WTC11 (cell line): ENCODE data around the gene CYSTM1. TPM values are rescaled to one million over a fixed set of nuclear protein-coding genes. Genes with fewer than 3 reads are reported as not detected.

Source experiments
- ATAC-seq: fragments of 200-7000 bp; cut with Tn5 transposase; 2 replicates; pipeline ENCODE4 v1.10.0; 2021; ENCODE audit warnings: mild to moderate bottlenecking, moderate library complexity
- CTCF ChIA-PET: fragments of 300-600 bp; sonication (Branson Sonifier 250); formaldehyde crosslinking; loops from one replicate; lab custom pipeline; 2021; ENCODE audit warnings: antibody characterized with exemption; lab: Charles Lee
- POLR2A ChIA-PET: fragments of 350-600 bp; sonication (Branson Sonifier 250); formaldehyde crosslinking; loops from one replicate; lab custom pipeline; 2021; ENCODE audit warnings: antibody characterized with exemption; lab: Charles Lee
- DNase-seq: peaks from one replicate; pipeline ENCODE4 v3.0.0; 2021; ENCODE audit warnings: low spot score
- H3K27ac Mint-ChIP-seq: 2 replicates; pipeline ENCODE4 v1.8.0; 2021; ENCODE audit warnings: mixed read lengths
- H3K27me3 Mint-ChIP-seq: 2 replicates; pipeline ENCODE4 v1.8.0; 2021; ENCODE audit warnings: low read depth, mild to moderate bottlenecking, moderate library complexity, mixed read lengths
- H3K36me3 Mint-ChIP-seq: 2 replicates; pipeline ENCODE4 v1.8.0; 2021; ENCODE audit warnings: mixed read lengths
- H3K4me1 Mint-ChIP-seq: 2 replicates; pipeline ENCODE4 v1.8.0; 2022; ENCODE audit warnings: mixed read lengths
- H3K4me3 Mint-ChIP-seq: 2 replicates; pipeline ENCODE4 v1.8.0; 2021; ENCODE audit warnings: mild to moderate bottlenecking, moderate library complexity, mixed read lengths
- H3K9me3 Mint-ChIP-seq: 2 replicates; pipeline ENCODE4 v1.8.0; 2021; ENCODE audit warnings: mixed read lengths
- ATF2 ChIP-seq: sonication (generic); formaldehyde crosslinking; IDR thresholded peaks from 2 replicates; pipeline ENCODE4 v1.8.1; 2022; ENCODE audit warnings: low read depth, missing genetic modification reagents, borderline replicate concordance
- CDX4 ChIP-seq: fragments of 250-450 bp; sonication (Bioruptor Pico); IDR thresholded peaks from 2 replicates; pipeline ENCODE4 v1.9.0; 2021; ENCODE audit warnings: moderate library complexity, mild to moderate bottlenecking, inconsistent platforms, borderline replicate concordance
- CTCF ChIP-seq: fragments of 200-600 bp; IDR thresholded peaks from 2 replicates; pipeline ENCODE4 v1.8.0; 2022; ENCODE audit warnings: antibody characterized with exemption
- E2F4 ChIP-seq: sonication (generic); formaldehyde crosslinking; IDR thresholded peaks from 2 replicates; pipeline ENCODE4 v1.8.1; 2022; ENCODE audit warnings: low read depth, mild to moderate bottlenecking, moderate library complexity, missing genetic modification reagents, borderline replicate concordance
- E2F5 ChIP-seq: sonication (generic); formaldehyde crosslinking; IDR thresholded peaks from 2 replicates; pipeline ENCODE4 v1.8.1; 2022; ENCODE audit warnings: mild to moderate bottlenecking, moderate library complexity, missing genetic modification reagents
- ESRRA ChIP-seq: sonication (generic); formaldehyde crosslinking; IDR thresholded peaks from 2 replicates; pipeline ENCODE4 v1.8.1; 2022; ENCODE audit warnings: mild to moderate bottlenecking, missing genetic modification reagents, borderline replicate concordance
- GRHL2 ChIP-seq: fragments of 250-450 bp; sonication (Bioruptor Pico); IDR thresholded peaks from 2 replicates; pipeline ENCODE4 v1.8.0; 2022; ENCODE audit warnings: mild to moderate bottlenecking, moderate library complexity; ENCODE audit not compliant: insufficient replicate concordance, severe bottlenecking
- GTF2I ChIP-seq: fragments of 250-450 bp; sonication (Bioruptor Pico); conservative IDR thresholded peaks from 2 replicates; pipeline ENCODE4 v1.4.0; 2021; ENCODE audit warnings: mild to moderate bottlenecking
- JAZF1 ChIP-seq: fragments of 250-450 bp; sonication (Bioruptor Pico); IDR thresholded peaks from 2 replicates; pipeline ENCODE4 v1.9.0; 2021; ENCODE audit warnings: moderate library complexity, mild to moderate bottlenecking, inconsistent platforms
- MLX ChIP-seq: sonication (generic); formaldehyde crosslinking; IDR thresholded peaks from 2 replicates; pipeline ENCODE4 v1.8.1; 2023; ENCODE audit warnings: mild to moderate bottlenecking, missing genetic modification reagents, moderate library complexity
- NR1H2 ChIP-seq: sonication (generic); formaldehyde crosslinking; IDR thresholded peaks from 2 replicates; pipeline ENCODE4 v1.9.0; 2021; ENCODE audit warnings: mild to moderate bottlenecking, moderate library complexity, missing genetic modification reagents
- NR2C2 ChIP-seq: sonication (generic); formaldehyde crosslinking; IDR thresholded peaks from 2 replicates; pipeline ENCODE4 v1.8.0; 2022; ENCODE audit warnings: mild to moderate bottlenecking, missing genetic modification reagents
- PREB ChIP-seq: sonication (generic); formaldehyde crosslinking; IDR thresholded peaks from 2 replicates; pipeline ENCODE4 v1.8.1; 2022; ENCODE audit warnings: mild to moderate bottlenecking, missing genetic modification reagents, moderate library complexity, borderline replicate concordance
- SMAD4 ChIP-seq: sonication (generic); formaldehyde crosslinking; IDR thresholded peaks from 2 replicates; pipeline ENCODE4 v1.8.0; 2022; ENCODE audit warnings: mild to moderate bottlenecking, missing genetic modification reagents
- TEAD1 ChIP-seq: sonication (generic); formaldehyde crosslinking; IDR thresholded peaks from 2 replicates; pipeline ENCODE4 v1.8.0; 2022; ENCODE audit warnings: mild to moderate bottlenecking, missing genetic modification reagents
- ZNF121 ChIP-seq: sonication (generic); formaldehyde crosslinking; IDR thresholded peaks from 2 replicates; pipeline ENCODE4 v1.8.0; 2023; ENCODE audit warnings: missing genetic modification reagents
- ZNF219 ChIP-seq: sonication (generic); formaldehyde crosslinking; IDR thresholded peaks from 2 replicates; pipeline ENCODE4 v1.8.0; 2023; ENCODE audit warnings: missing genetic modification reagents, mild to moderate bottlenecking, borderline replicate concordance
- ZNF317 ChIP-seq: sonication (generic); formaldehyde crosslinking; IDR thresholded peaks from 2 replicates; pipeline ENCODE4 v1.8.1; 2023; ENCODE audit warnings: low read depth, mild to moderate bottlenecking, moderate library complexity, missing genetic modification reagents, borderline replicate concordance
- ZNF425 ChIP-seq: fragments of 250-450 bp; sonication (Bioruptor Pico); conservative IDR thresholded peaks from 2 replicates; pipeline ENCODE4 v1.9.0; 2021; ENCODE audit warnings: mild to moderate bottlenecking
- ZNF512 ChIP-seq: sonication (generic); formaldehyde crosslinking; IDR thresholded peaks from 2 replicates; pipeline ENCODE4 v1.8.1; 2022; ENCODE audit warnings: missing genetic modification reagents, borderline replicate concordance
- total RNA-seq: library from RNA; stranded (reverse); gene quantifications from 3 replicates; pipeline ENCODE4 v1.2.3, GENCODE V29; 2021

The CYSTM1 gene
- total RNA-seq, 1 experiment from 2014 or later: 29.3 TPM

- no peak overlapping the region for H3K27ac Mint-ChIP-seq
- H3K4me3 Mint-ChIP-seq: no peak overlapping the region
- H3K27me3 Mint-ChIP-seq: no peaks in the 10 kb centered on the region
- H3K9me3 Mint-ChIP-seq: no peaks in the 10 kb centered on the region
- POLR2A ChIA-PET: interaction anchor here (0.7 kb wide), 1 partner anchor 49 kb away, joined by 4 read pairs; no protein-coding TSS in a partner anchor
- H3K36me3 Mint-ChIP-seq: no peaks in the 10 kb centered on the region
- DNase-seq (no peak), ATAC-seq (no peak)
- no peaks in the 10 kb centered on the region for H3K4me1 Mint-ChIP-seq
- TF ChIP-seq NR2C2 (no peak), NR1H2 (CRISPR knock-in tag) (no peak), E2F4 (CRISPR knock-in tag) (no peak), PREB (CRISPR knock-in tag) (no peak), TEAD1 (CRISPR knock-in tag) (no peak), ZNF425 (CRISPR knock-in tag) (no peak), ESRRA (no peak), ZNF121 (no peak), SMAD4 (CRISPR knock-in tag) (no peak), CDX4 (CRISPR knock-in tag) (no peak), E2F5 (CRISPR knock-in tag) (no peak)
- TF ChIP-seq, all 79 proteins: peak for 0
- CTCF ChIA-PET: interaction anchor here (0.6 to 1.1 kb wide), 5 partner anchors 42 to 769 kb away, joined by 3 to 5 read pairs (median 3); no protein-coding TSS in a partner anchor
These were observed 111.4 kb downstream of the CYSTM1 start for GRCh38 chr5:140286424-140286823.

GRCh38 chr5:140287801-140288521, 113.0 kb downstream of the CYSTM1 start:
- Mint-ChIP-seq H3K27ac (no peak overlapping the region), H3K27me3 (no peaks in the 10 kb centered on the region), H3K9me3 (no peaks in the 10 kb centered on the region), H3K4me3 (no peak overlapping the region), H3K4me1 (no peaks in the 10 kb centered on the region), H3K36me3 (no peaks in the 10 kb centered on the region)
- no peak for DNase-seq
- no peak for ATAC-seq
- ChIA-PET POLR2A (no interaction called here), CTCF (interaction anchor here (1.5 kb wide), 1 partner anchor 59 kb away, joined by 6 read pairs; the partner anchor contains the start of gene HBEGF)
- no peak for TF ChIP-seq GTF2I (CRISPR knock-in tag)
- TF ChIP-seq ATF2 (CRISPR knock-in tag): no peak
- no peak for TF ChIP-seq TEAD1 (CRISPR knock-in tag)
- no peak for TF ChIP-seq ZNF317
- no peak for TF ChIP-seq CTCF
- TF ChIP-seq ZNF219: no peak
- TF ChIP-seq ZNF512 (CRISPR knock-in tag): no peak
- TF ChIP-seq ESRRA: no peak
- no peak for TF ChIP-seq JAZF1 (CRISPR knock-in tag)
- TF ChIP-seq GRHL2 (CRISPR knock-in tag): no peak
- no peak for TF ChIP-seq MLX (CRISPR knock-in tag)
